Natural killer cell (primary cell): ENCODE results near the gene RNU11. TPM values are rescaled to one million over a fixed set of nuclear protein-coding genes. Genes with fewer than 3 reads are reported as not detected.

Experiments used
- ATAC-seq, 3 donors: fragments of 150-1000 bp in 2 of 3; fragments of 200-7000 bp in 1 of 3; cut with Tn5 transposase; 1 replicate in 1 of 3; 2 replicates in 2 of 3; pipeline ENCODE4 v1.10.0; 2021; ENCODE audit warnings: mild to moderate bottlenecking in 2 of 3, moderate library complexity in 2 of 3
- DNase-seq, 2 donors: peaks; one replicate each; pipeline versions ENCODE4 v3.0.0 to v3.0.0-alpha.2; 2013 to 2021; ENCODE audit warnings: mixed read lengths in 1 of 2
- H3K27ac ChIP-seq: one replicate; pipeline ENCODE4 v1.5.1; 2013; ENCODE audit warnings: mild to moderate bottlenecking, low read length
- H3K27me3 ChIP-seq: one replicate; pipeline ENCODE4 v1.6.1; 2013; ENCODE audit warnings: low read length; ENCODE audit not compliant: control insufficient read depth, insufficient read depth
- H3K36me3 ChIP-seq: one replicate; pipeline ENCODE4 v1.6.1; 2013; ENCODE audit warnings: low read length; ENCODE audit not compliant: control insufficient read depth, insufficient read depth
- H3K4me1 ChIP-seq: one replicate; pipeline ENCODE4 v1.6.1; 2013; ENCODE audit warnings: low read length; ENCODE audit not compliant: control insufficient read depth, insufficient read depth
- H3K4me3 ChIP-seq: one replicate; pipeline ENCODE4 v1.5.1; 2013; ENCODE audit warnings: low read length
- H3K9me3 ChIP-seq: one replicate; pipeline ENCODE4 v1.6.1; 2013; ENCODE audit warnings: low read length; ENCODE audit not compliant: control insufficient read depth, insufficient read depth
- H3K27ac Mint-ChIP-seq, 2 donors: one replicate each; pipeline ENCODE4 v1.8.0; 2022; ENCODE audit warnings: mild to moderate bottlenecking in 2 of 2, mixed read lengths in 2 of 2, moderate library complexity in 1 of 2
- H3K27me3 Mint-ChIP-seq, 2 donors: one replicate each; pipeline ENCODE4 v1.8.0; 2022; ENCODE audit warnings: low read depth in 2 of 2, mixed read lengths in 2 of 2
- H3K36me3 Mint-ChIP-seq: one replicate; pipeline ENCODE4 v1.8.0; 2022; ENCODE audit warnings: mixed read lengths
- H3K4me1 Mint-ChIP-seq, 2 donors: one replicate each; pipeline ENCODE4 v1.8.0; 2022; ENCODE audit warnings: mixed read lengths in 2 of 2
- H3K4me3 Mint-ChIP-seq: one replicate; pipeline ENCODE4 v1.8.0; 2022; ENCODE audit warnings: mild to moderate bottlenecking, moderate library complexity, mixed read lengths
- H3K9me3 Mint-ChIP-seq, 2 donors: one replicate each; pipeline ENCODE4 v1.8.0; 2022; ENCODE audit warnings: mixed read lengths in 2 of 2
- CTCF ChIP-seq: fragments of 200-600 bp; IDR thresholded peaks from one replicate; pipeline ENCODE4 v1.8.0; 2022; ENCODE audit warnings: antibody characterized with exemption
- WGBS: methylation state at CpG from one replicate; pipeline ENCODE4 v1.1.7; 2013; ENCODE audit warnings: missing lambda C conversion rate; ENCODE audit not compliant: insufficient coverage; 5-methylcytosine and 5-hydroxymethylcytosine counted together
- intact Hi-C: fragments of 100-400 bp; cut with micrococcal nuclease; formaldehyde crosslinking; loops from one replicate; pipeline ENCODE4 v1.14.2; 2022
- total RNA-seq, 4 donors: library from RNA; stranded (reverse); fragments of 120-200 nt in 1 of 4; gene quantifications; one replicate each; pipeline versions ENCODE4 v1.2.3 to v1.2.4, GENCODE V29; 2013 to 2022

RNU11 gene
- total RNA-seq, 3 donors from 2014 or later (not counting 1 experiment from before 2014, with no cell fraction given), result not detected

GRCh38 chr1:28604411-28604810, 44.0 kb upstream of the RNU11 start:
- Mint-ChIP-seq H3K4me3 (no peak overlapping the region), H3K4me1 (no peaks in the 10 kb centered on the region), H3K36me3 (no peaks in the 10 kb centered on the region), H3K27me3 (no peaks in the 10 kb centered on the region), H3K27ac (no peak overlapping the region), H3K9me3 (no peaks in the 10 kb centered on the region)
- Histone ChIP-seq H3K27me3 (no peaks in the 10 kb centered on the region), H3K36me3 (peaks cover 36% of the 10 kb centered on the region), H3K27ac (no peak overlapping the region), H3K4me3 (no peak overlapping the region), H3K4me1 (no peaks in the 10 kb centered on the region), H3K9me3 (no peaks in the 10 kb centered on the region)
- ATAC-seq (no peak), DNase-seq (no peak)
- TF ChIP-seq CTCF, result no peak
- intact Hi-C loops, result no loop called here
- WGBS, result 96% methylated on average over 5 of the region's 5 CpGs

- Mint-ChIP-seq H3K27me3 (no peaks in the 10 kb centered on the region), H3K36me3 (no peaks in the 10 kb centered on the region), H3K9me3 (no peaks in the 10 kb centered on the region), H3K4me1 (no peaks in the 10 kb centered on the region), H3K4me3 (no peak overlapping the region), H3K27ac (no peak overlapping the region)
- intact Hi-C loops, result no loop called here
- Histone ChIP-seq H3K4me3 (no peak overlapping the region), H3K27me3 (no peaks in the 10 kb centered on the region), H3K9me3 (no peaks in the 10 kb centered on the region), H3K4me1 (no peaks in the 10 kb centered on the region), H3K27ac (no peak overlapping the region), H3K36me3 (peaks cover 39% of the 10 kb centered on the region)
- no peak for TF ChIP-seq CTCF
- no peak for DNase-seq
- 98% methylated on average over 6 of the region's 6 CpGs for WGBS
- ATAC-seq, result no peak
These were observed 43.4 kb upstream of the RNU11 start for GRCh38 chr1:28604962-28605361.

GRCh38 chr1:28606771-28607170, 41.6 kb upstream of the RNU11 start:
- no peak overlapping the region for H3K27ac ChIP-seq
- Mint-ChIP-seq H3K36me3 (no peaks in the 10 kb centered on the region), H3K27me3 (no peaks in the 10 kb centered on the region), H3K27ac (no peak overlapping the region), H3K9me3 (no peaks in the 10 kb centered on the region), H3K4me3 (no peak overlapping the region), H3K4me1 (no peaks in the 10 kb centered on the region)
- DNase-seq (no peak), ATAC-seq (no peak)
- intact Hi-C loops, result no loop called here
- H3K27me3 ChIP-seq, result no peaks in the 10 kb centered on the region
- no peak for TF ChIP-seq CTCF
- whole genome bisulfite sequencing, result 100% methylated on average over 1 of the region's 2 CpGs
- H3K4me1 ChIP-seq, result no peaks in the 10 kb centered on the region
- H3K4me3 ChIP-seq, result no peak overlapping the region
- H3K36me3 ChIP-seq, result peaks cover 55% of the 10 kb centered on the region
- H3K9me3 ChIP-seq, result no peaks in the 10 kb centered on the region

- Histone ChIP-seq H3K4me1 (no peaks in the 10 kb centered on the region), H3K36me3 (peaks cover 57% of the 10 kb centered on the region), H3K9me3 (no peaks in the 10 kb centered on the region), H3K27ac (no peak overlapping the region), H3K4me3 (no peak overlapping the region), H3K27me3 (no peaks in the 10 kb centered on the region)
- Mint-ChIP-seq H3K27ac (no peak overlapping the region), H3K9me3 (no peaks in the 10 kb centered on the region), H3K4me3 (no peak overlapping the region), H3K4me1 (no peaks in the 10 kb centered on the region), H3K27me3 (no peaks in the 10 kb centered on the region), H3K36me3 (peaks cover 5% of the 10 kb centered on the region)
- TF ChIP-seq CTCF, result no peak
- intact Hi-C loops, result no loop called here
- ATAC-seq (no peak), DNase-seq (no peak)
- WGBS, result 97% methylated on average over 5 of the region's 5 CpGs
These were observed 35.2 kb upstream of the RNU11 start for GRCh38 chr1:28613175-28613574.
